H1 (cell line): Measurements from ENCODE around the gene PDE4D. TPM values are rescaled to one million over a fixed set of nuclear protein-coding genes. Genes with fewer than 3 reads are reported as not detected.

Experiments used
- CTCF ChIA-PET: fragments of 300-600 bp; sonication (Branson Sonifier 250); formaldehyde crosslinking; loops from one replicate; lab custom pipeline; 2021; ENCODE audit not compliant: partially characterized antibody; lab: Charles Lee
- POLR2A ChIA-PET: fragments of 300-600 bp; sonication (Branson Sonifier 250); formaldehyde crosslinking; loops from one replicate; lab custom pipeline; 2021; ENCODE audit warnings: inconsistent platforms; ENCODE audit not compliant: partially characterized antibody; lab: Charles Lee
- DNase-seq, 2 experiments: peaks; one replicate each; pipeline versions ENCODE4 v3.0.0 to v3.0.0-alpha.2; 2010 to 2022; ENCODE audit warnings: low spot score in 2 of 2, low read depth in 1 of 2, mixed read lengths in 1 of 2
- FAIRE-seq: peaks from 2 replicates; lab custom pipeline; 2011; peaks lifted over from hg19 to GRCh38; lab: Jason Lieb, UNC
- H2AFZ ChIP-seq: 2 replicates; pipeline ENCODE4 v1.8.1; 2012; ENCODE audit warnings: low read length, inconsistent platforms
- H2AK5ac ChIP-seq: 2 replicates; pipeline ENCODE4 v1.6.1; 2013; ENCODE audit warnings: low read depth, low read length
- H2BK120ac ChIP-seq: replicated peaks from 2 replicates; pipeline ENCODE3; 2013; ENCODE audit warnings: low read depth, low read length, inconsistent platforms
- H2BK12ac ChIP-seq: 2 replicates; pipeline ENCODE4 v1.6.1; 2013; ENCODE audit warnings: low read depth, low read length
- H2BK15ac ChIP-seq: 2 replicates; pipeline ENCODE4 v1.6.1; 2013; ENCODE audit warnings: low read length
- H2BK20ac ChIP-seq: 2 replicates; pipeline ENCODE4 v1.6.1; 2013; ENCODE audit warnings: low read length
- H2BK5ac ChIP-seq: 2 replicates; pipeline ENCODE4 v1.6.1; 2013; ENCODE audit warnings: low read depth, low read length
- H3K14ac ChIP-seq: 2 replicates; pipeline ENCODE4 v1.6.1; 2013; ENCODE audit warnings: inconsistent platforms; ENCODE audit not compliant: insufficient read length
- H3K18ac ChIP-seq: 2 replicates; pipeline ENCODE4 v1.6.1; 2013; ENCODE audit warnings: low read length; ENCODE audit errors: extremely low read depth
- H3K23ac ChIP-seq: 2 replicates; pipeline ENCODE4 v1.6.1; 2013; ENCODE audit warnings: inconsistent platforms; ENCODE audit not compliant: insufficient read length
- H3K23me2 ChIP-seq: 2 replicates; pipeline ENCODE4 v1.6.1; 2013; ENCODE audit warnings: low read depth, low read length
- H3K27ac ChIP-seq: 2 replicates; pipeline ENCODE4 v1.6.1; 2011; ENCODE audit warnings: low read depth, low read length, inconsistent platforms
- H3K27me3 ChIP-seq, 4 experiments: replicated peaks in 1 of 4; 1 replicate in 1 of 4; 2 replicates in 3 of 4; pipeline versions ENCODE4 v1.6.1 to v1.8.1; 2011 to 2013; ENCODE audit warnings: low read length in 3 of 4, mild to moderate bottlenecking in 3 of 4, inconsistent platforms in 2 of 4, mixed read lengths in 2 of 4, moderate library complexity in 1 of 4; ENCODE audit not compliant: control insufficient read depth in 3 of 4, insufficient read depth in 3 of 4; ENCODE audit errors: extremely low read depth in 1 of 4
- H3K36me3 ChIP-seq, 4 experiments: 2 replicates each; pipeline versions ENCODE4 v1.6.1 to v1.8.1; 2011 to 2013; ENCODE audit warnings: mild to moderate bottlenecking in 4 of 4, low read length in 3 of 4, moderate library complexity in 2 of 4, control low read depth in 1 of 4, inconsistent platforms in 1 of 4; ENCODE audit not compliant: insufficient read depth in 4 of 4, control insufficient read depth in 2 of 4
- H3K4ac ChIP-seq: replicated peaks from 2 replicates; pipeline ENCODE3; 2013; ENCODE audit warnings: low read length, low read depth, mixed read lengths, inconsistent platforms; ENCODE audit not compliant: insufficient read length
- H3K4me1 ChIP-seq, 4 experiments: replicated peaks in 1 of 4; 1 replicate in 1 of 4; 2 replicates in 3 of 4; pipeline versions ENCODE4 v1.6.1 to v1.8.1; 2011 to 2013; ENCODE audit warnings: low read length in 3 of 4, inconsistent platforms in 2 of 4, mixed read lengths in 1 of 4; ENCODE audit not compliant: insufficient read depth in 4 of 4, control insufficient read depth in 3 of 4
- H3K4me2 ChIP-seq, 2 experiments: 2 replicates each; pipeline versions ENCODE4 v1.6.1 to v1.8.1; 2011 to 2013; ENCODE audit warnings: low read depth in 2 of 2, low read length in 2 of 2, control low read depth in 1 of 2, inconsistent platforms in 1 of 2, mild to moderate bottlenecking in 1 of 2; ENCODE audit not compliant: insufficient read depth in 1 of 2
- H3K4me3 ChIP-seq, 4 experiments: fragments of 200-600, 300-600 bp in 1 of 4; sonication (generic), shearing (Covaris generic), sonication (Bioruptor Twin) in 1 of 4; 2 replicates each; pipeline versions ENCODE4 v1.5.1 to v1.8.1; 2011 to 2016; ENCODE audit warnings: low read length in 4 of 4, low read depth in 3 of 4, control low read depth in 2 of 4, inconsistent platforms in 2 of 4, mild to moderate bottlenecking in 2 of 4, mixed read lengths in 1 of 4, moderate library complexity in 1 of 4; ENCODE audit not compliant: insufficient read depth in 2 of 4; ENCODE audit errors: extremely low read depth in 1 of 4
- H3K56ac ChIP-seq: replicated peaks from 2 replicates; pipeline ENCODE3; 2013; ENCODE audit warnings: low read depth, mild to moderate bottlenecking, mixed read lengths, low read length, inconsistent platforms; ENCODE audit not compliant: insufficient read length
- H3K79me1 ChIP-seq: 2 replicates; pipeline ENCODE4 v1.6.1; 2013; ENCODE audit warnings: low read depth, low read length, control low read depth
- H3K79me2 ChIP-seq, 2 experiments: 2 replicates each; pipeline versions ENCODE4 v1.6.1 to v1.8.1; 2012 to 2013; ENCODE audit warnings: low read length in 2 of 2, mild to moderate bottlenecking in 2 of 2, inconsistent platforms in 1 of 2; ENCODE audit not compliant: insufficient read depth in 2 of 2, control insufficient read depth in 1 of 2
- H3K9ac ChIP-seq, 4 experiments: replicated peaks in 1 of 4; 1 replicate in 1 of 4; 2 replicates in 3 of 4; pipeline versions ENCODE4 v1.6.1 to v1.8.1; 2011 to 2013; ENCODE audit warnings: low read depth in 3 of 4, low read length in 3 of 4, control low read depth in 2 of 4, mild to moderate bottlenecking in 2 of 4, moderate library complexity in 2 of 4, inconsistent platforms in 1 of 4; ENCODE audit errors: extremely low read depth in 1 of 4
- H3K9me3 ChIP-seq, 2 experiments: 2 replicates each; pipeline versions ENCODE4 v1.6.1 to v1.8.1; 2012 to 2013; ENCODE audit warnings: mild to moderate bottlenecking in 2 of 2, moderate library complexity in 2 of 2, control low read depth in 1 of 2, inconsistent platforms in 1 of 2, low read depth in 1 of 2, low read length in 1 of 2, mixed read lengths in 1 of 2; ENCODE audit not compliant: insufficient read depth in 2 of 2
- H4K20me1 ChIP-seq, 2 experiments: replicated peaks in 1 of 2; 2 replicates each; pipeline versions ENCODE3 to v1.8.1; 2011 to 2013; ENCODE audit warnings: inconsistent platforms in 2 of 2, low read length in 2 of 2, mild to moderate bottlenecking in 1 of 2; ENCODE audit not compliant: insufficient read depth in 2 of 2, control insufficient read depth in 1 of 2
- H4K5ac ChIP-seq: 2 replicates; pipeline ENCODE4 v1.6.1; 2013; ENCODE audit warnings: low read length, low read depth, mixed read lengths, inconsistent platforms; ENCODE audit not compliant: insufficient read length
- H4K8ac ChIP-seq: 2 replicates; pipeline ENCODE4 v1.8.0; 2013; ENCODE audit warnings: mild to moderate bottlenecking, moderate library complexity, low read length, inconsistent platforms; ENCODE audit not compliant: insufficient read depth; ENCODE audit errors: extremely low read depth
- H4K91ac ChIP-seq: replicated peaks from 2 replicates; pipeline ENCODE3; 2013; ENCODE audit warnings: low read length, mixed read lengths, inconsistent platforms; ENCODE audit not compliant: insufficient read length
- CHD1 ChIP-seq: IDR thresholded peaks from 2 replicates; pipeline ENCODE4 v1.6.1; 2012; ENCODE audit warnings: low read depth, low read length, improper control_type of control experiment
- EGR1 ChIP-seq: IDR thresholded peaks from 2 replicates; pipeline ENCODE4 v1.6.1; 2011; ENCODE audit warnings: low read depth, low read length, borderline replicate concordance
- MAFK ChIP-seq: IDR thresholded peaks from 2 replicates; pipeline ENCODE4 v1.6.1; 2012; ENCODE audit warnings: low read depth, mild to moderate bottlenecking, improper control_type of control experiment, low read length
- RBBP5 ChIP-seq: IDR thresholded peaks from 2 replicates; pipeline ENCODE4 v1.7.1; 2012; ENCODE audit warnings: low read depth, mild to moderate bottlenecking, inconsistent platforms, low read length, moderate library complexity, borderline replicate concordance
- SIN3A ChIP-seq, 2 experiments: IDR thresholded peaks in 1 of 2; conservative IDR thresholded peaks in 1 of 2; 2 replicates each; pipeline ENCODE4 v1.6.1; 2011 to 2012; ENCODE audit warnings: low read length in 2 of 2, improper control_type of control experiment in 1 of 2, low read depth in 1 of 2, mild to moderate bottlenecking in 1 of 2
- SP2 ChIP-seq: IDR thresholded peaks from 2 replicates; pipeline ENCODE4 v1.6.1; 2012; ENCODE audit warnings: mild to moderate bottlenecking, low read length, inconsistent platforms
- SUZ12 ChIP-seq: fragments of 200-600 bp; sonication (generic); IDR thresholded peaks from 2 replicates; pipeline ENCODE4 v1.6.1; 2012; ENCODE audit warnings: mild to moderate bottlenecking, inconsistent platforms, low read length, moderate library complexity, mixed read lengths
- TAF7 ChIP-seq: optimal IDR thresholded peaks from 2 replicates; pipeline ENCODE3; 2011; ENCODE audit warnings: low read depth, mild to moderate bottlenecking, inconsistent platforms, low read length, moderate library complexity, borderline replicate concordance
- TBP ChIP-seq: IDR thresholded peaks from 2 replicates; pipeline ENCODE4 v1.6.1; 2011; ENCODE audit warnings: low read depth, low read length, improper control_type of control experiment
- WGBS, 2 experiments: shearing (Covaris generic) in 1 of 2; methylation state at CpG; one replicate each; pipeline versions ENCODE4 v1.1.6 to v1.1.7; 2013 to 2015; ENCODE audit warnings: low lambda C conversion rate in 2 of 2, mixed read lengths in 2 of 2, inconsistent platforms in 1 of 2, low coverage in 1 of 2, missing lambda C conversion rate in 1 of 2; ENCODE audit not compliant: insufficient replicate concordance in 2 of 2, insufficient coverage in 1 of 2, insufficient read length in 1 of 2; ENCODE audit errors: extremely low coverage in 1 of 2, missing lambda C conversion rate in 1 of 2; 5-methylcytosine and 5-hydroxymethylcytosine counted together
- polyA plus RNA-seq, 7 experiments: library from polyadenylated mRNA; depleted of rRNA in 3 of 7; stranded (reverse) in 5 of 7; unstranded in 2 of 7; fragments of >200 nt in 5 of 7; fragments of 200-250 nt in 2 of 7; gene quantifications; 1 replicate in 5 of 7; 2 replicates in 1 of 7; 4 replicates in 1 of 7; pipeline versions ENCODE4 v1.2.1 to v1.2.3, GENCODE V29; 2011 to 2013; ENCODE audit warnings: missing spikeins in 2 of 7, mixed read lengths in 2 of 7
- total RNA-seq: library from RNA; stranded (reverse); fragmentation: NEBNext Ultra II Directional; extraction: Animal tissue kit (Norgen Biotek cat#: 25700); gene quantifications from 2 replicates; pipeline ENCODE4 v1.2.1, GENCODE V29; 2021
- TF ChIP-seq, protein P1 (sequence below), 3 experiments: IDR thresholded peaks; 1 replicate in 2 of 3; 2 replicates in 1 of 3; pipeline versions ENCODE4 v1.5.1 to v1.6.1; 2011; ENCODE audit warnings: low read length in 3 of 3, mild to moderate bottlenecking in 3 of 3, inconsistent platforms in 2 of 3, low read depth in 1 of 3, moderate library complexity in 1 of 3; ENCODE audit not compliant: insufficient read depth in 1 of 3; ENCODE audit errors: control extremely low read depth in 1 of 3

Gene PDE4D
- total and polyA plus RNA-seq, 2 of the 8 experiments (the other 6 are each of a cell fraction or from before 2014, with no cell fraction given), result 2.3 to 3.7 TPM

DNA sequence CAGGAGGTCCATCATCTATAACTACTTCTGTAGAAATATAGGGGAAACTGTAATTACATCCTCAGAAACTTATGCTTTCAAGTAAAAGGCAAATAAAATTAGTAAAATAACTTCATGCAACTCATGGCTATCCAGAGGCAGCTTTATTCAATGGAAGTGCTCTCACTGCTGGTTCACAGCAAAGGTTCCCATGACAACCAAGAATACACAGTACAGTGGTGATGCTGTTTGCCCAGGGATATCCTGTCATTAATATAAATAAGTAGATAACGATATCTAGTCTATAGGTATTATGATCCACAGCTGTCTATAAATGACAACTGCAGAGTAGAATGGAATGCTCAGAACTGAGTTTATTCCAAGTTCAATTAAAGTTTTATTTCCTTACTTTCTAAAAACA, 390.3 kb downstream of the PDE4D start:
- no peak overlapping the region for H3K23ac ChIP-seq
- FAIRE-seq (no peak), DNase-seq (no peak)
- H3K9ac ChIP-seq, result no peak overlapping the region
- no peak overlapping the region for H3K56ac ChIP-seq
- H2BK12ac ChIP-seq, result no peak overlapping the region
- TF ChIP-seq, protein P1, sequence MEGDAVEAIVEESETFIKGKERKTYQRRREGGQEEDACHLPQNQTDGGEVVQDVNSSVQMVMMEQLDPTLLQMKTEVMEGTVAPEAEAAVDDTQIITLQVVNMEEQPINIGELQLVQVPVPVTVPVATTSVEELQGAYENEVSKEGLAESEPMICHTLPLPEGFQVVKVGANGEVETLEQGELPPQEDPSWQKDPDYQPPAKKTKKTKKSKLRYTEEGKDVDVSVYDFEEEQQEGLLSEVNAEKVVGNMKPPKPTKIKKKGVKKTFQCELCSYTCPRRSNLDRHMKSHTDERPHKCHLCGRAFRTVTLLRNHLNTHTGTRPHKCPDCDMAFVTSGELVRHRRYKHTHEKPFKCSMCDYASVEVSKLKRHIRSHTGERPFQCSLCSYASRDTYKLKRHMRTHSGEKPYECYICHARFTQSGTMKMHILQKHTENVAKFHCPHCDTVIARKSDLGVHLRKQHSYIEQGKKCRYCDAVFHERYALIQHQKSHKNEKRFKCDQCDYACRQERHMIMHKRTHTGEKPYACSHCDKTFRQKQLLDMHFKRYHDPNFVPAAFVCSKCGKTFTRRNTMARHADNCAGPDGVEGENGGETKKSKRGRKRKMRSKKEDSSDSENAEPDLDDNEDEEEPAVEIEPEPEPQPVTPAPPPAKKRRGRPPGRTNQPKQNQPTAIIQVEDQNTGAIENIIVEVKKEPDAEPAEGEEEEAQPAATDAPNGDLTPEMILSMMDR (IDR thresholded peaks at IDR 0.05; ENCODE audit: control extremely low read depth in 1 of 3, insufficient read depth in 1 of 3, low read depth in 1 of 3, low read length in 3 of 3), result no peak
- TF ChIP-seq SUZ12 (no peak), SP2 (no peak), EGR1 (no peak), CHD1 (no peak), MAFK (no peak), TBP (no peak), SIN3A (conservative IDR thresholded peaks at IDR 0.05 in 1 of 2, IDR thresholded peaks at IDR 0.05 in 1 of 2; ENCODE audit: low read depth in 1 of 2, low read length in 2 of 2) (no peak), TAF7 (no peak), RBBP5 (no peak)
- H4K8ac ChIP-seq, result no peak overlapping the region
- no peaks in the 10 kb centered on the region for H3K4me1 ChIP-seq
- no peaks in the 10 kb centered on the region for H4K20me1 ChIP-seq
- H3K4ac ChIP-seq, result no peak overlapping the region
- no peak overlapping the region for H2AFZ ChIP-seq
- no peaks in the 10 kb centered on the region for H3K23me2 ChIP-seq
- H2BK20ac ChIP-seq, result no peak overlapping the region
- H3K36me3 ChIP-seq, result no peaks in the 10 kb centered on the region
- ChIA-PET CTCF (interaction anchor here (0.6 to 1.5 kb wide), 7 partner anchors 16 to 444 kb away, joined by 3 to 7 read pairs (median 4); no protein-coding TSS in a partner anchor), POLR2A (no interaction called here)
- WGBS, 2 experiments, result 90% methylated on average over 1 of the region's 1 CpG; no CpG with 5 or more reads in 1 of the 2 experiments
- no peaks in the 10 kb centered on the region for H3K79me2 ChIP-seq
- no peaks in the 10 kb centered on the region for H3K9me3 ChIP-seq
- no peak overlapping the region for H2BK15ac ChIP-seq
- H2BK120ac ChIP-seq, result no peak overlapping the region
- H3K14ac ChIP-seq, result no peak overlapping the region
- no peak overlapping the region for H3K27ac ChIP-seq
- no peaks in the 10 kb centered on the region for H3K79me1 ChIP-seq
- no peak overlapping the region for H3K18ac ChIP-seq
- no peak overlapping the region for H2AK5ac ChIP-seq
- H4K91ac ChIP-seq, result no peak overlapping the region
- H3K4me2 ChIP-seq, result no peak overlapping the region
- H3K4me3 ChIP-seq, result no peak overlapping the region
- H4K5ac ChIP-seq, result no peak overlapping the region
- H3K27me3 ChIP-seq, result no peaks in the 10 kb centered on the region
- no peak overlapping the region for H2BK5ac ChIP-seq
